ENCODE data around the gene HLA-DOA. TPM values are rescaled to one million over a fixed set of nuclear protein-coding genes. Genes with fewer than 3 reads are reported as not detected.

The HLA-DOA gene
- total RNA-seq, result 0.07 TPM in 1 of 2 replicates, not detected in the other

GRCh38 chr6:33008944-33009861 lies at the start of gene HLA-DOA:
TSS of gene HLA-DOA (minus strand) at chr6:33009591.

GRCh38 chr6:32968093-32968866 lies 41.1 kb downstream of the HLA-DOA start, which contains the start of gene BRD2:
TSS of gene BRD2 (plus strand) at chr6:32968594. CDS start at chr6:32972899, 4,305 bp downstream.

Other genes with a start within 250 kb of the HLA-DOA start
- gene HLA-DQB2, start 246.1 kb downstream of the HLA-DOA start, total RNA-seq, result not detected in 2 replicates
- 1.0 and 1.1 TPM in 2 replicates for gene HLA-DOB, start 192.6 kb downstream of the HLA-DOA start, total RNA-seq
- 23.6 and 66.8 TPM in 2 replicates for gene TAP2, start 170.9 kb downstream of the HLA-DOA start, total RNA-seq
- gene PSMB8, start 165.5 kb downstream of the HLA-DOA start, total RNA-seq, result 12.6 and 29.1 TPM in 2 replicates
- 48.9 and 63.9 TPM in 2 replicates for gene TAP1, start 155.9 kb downstream of the HLA-DOA start, total RNA-seq
- gene PSMB9, start 155.4 kb downstream of the HLA-DOA start, total RNA-seq, result 1.4 and 8.9 TPM in 2 replicates
- gene HLA-DMB, start 68.6 kb downstream of the HLA-DOA start, total RNA-seq, result 0.71 TPM in 1 of 2 replicates, not detected in the other
- gene HLA-DMA, start 56.5 kb downstream of the HLA-DOA start, total RNA-seq, result 0.68 and 2.4 TPM in 2 replicates
- gene BRD2, start 41.0 kb downstream of the HLA-DOA start, total RNA-seq, result 95.7 and 134 TPM in 2 replicates
- 0.14 TPM in 1 of 2 replicates, not detected in the other for gene HLA-DPA1, start 64.1 kb upstream of the HLA-DOA start, total RNA-seq
- not detected in 2 replicates for gene HLA-DPB1, start 66.4 kb upstream of the HLA-DOA start, total RNA-seq
- under 0.01 and 0.36 TPM in 2 replicates for gene COL11A2, start 182.9 kb upstream of the HLA-DOA start, total RNA-seq
- gene RXRB, start 191.1 kb upstream of the HLA-DOA start, total RNA-seq, result 16.1 and 21.8 TPM in 2 replicates
- gene SLC39A7, start 191.3 kb upstream of the HLA-DOA start, total RNA-seq, result 66.9 and 118 TPM in 2 replicates
- 12.5 and 40.3 TPM in 2 replicates for gene HSD17B8, start 195.1 kb upstream of the HLA-DOA start, total RNA-seq
- 34.2 and 48.2 TPM in 2 replicates for gene RING1, start 198.9 kb upstream of the HLA-DOA start, total RNA-seq

All from nasal cavity respiratory epithelium epithelial cell of viscerocranial mucosa (primary cell).